ENCODE measurements around the gene P3R3URF.

P3R3URF gene

DNA sequence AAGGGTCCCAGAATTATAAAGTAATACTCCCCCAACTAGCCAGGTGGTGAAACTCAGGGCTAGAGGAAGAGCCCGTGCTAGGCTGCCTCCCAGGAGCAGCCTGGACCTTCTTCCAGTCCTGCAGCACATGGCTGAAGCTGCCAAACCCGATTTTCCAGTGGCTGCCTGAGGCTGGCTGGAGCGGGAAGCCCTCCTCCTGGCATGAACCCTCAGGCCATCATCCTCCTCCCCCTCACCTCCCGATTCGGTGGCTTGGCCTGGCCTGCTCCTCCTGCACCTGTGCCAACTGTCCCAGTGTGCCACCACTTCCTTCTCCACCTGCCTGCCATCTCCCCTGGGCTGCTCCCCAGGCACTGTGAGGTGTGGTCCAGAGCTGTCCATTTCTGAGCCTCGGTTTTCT lies 4.4 kb downstream of the P3R3URF start:
- DNase-seq, result no peak

DNA sequence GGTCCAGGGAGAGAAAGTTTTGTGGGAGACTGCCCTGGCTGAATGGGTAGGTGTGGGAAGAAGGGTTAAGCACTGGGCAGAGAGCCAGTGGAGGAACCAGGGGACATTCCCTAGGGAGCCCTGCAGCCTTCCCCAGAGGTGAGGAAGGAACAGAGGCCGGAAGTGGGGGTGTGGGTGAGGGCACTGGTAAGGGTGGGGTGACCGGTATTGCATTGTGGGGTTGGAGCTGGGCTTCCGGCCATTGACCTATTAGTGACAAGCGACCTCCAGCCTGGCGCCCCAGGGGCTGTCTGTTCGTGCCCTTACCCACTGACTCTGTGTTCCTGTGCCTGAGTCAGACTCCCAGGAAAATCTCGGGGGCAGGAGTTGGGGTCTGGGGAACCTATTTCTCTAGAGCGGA lies 4.9 kb downstream of the P3R3URF start:
- no peak for DNase-seq

DNA sequence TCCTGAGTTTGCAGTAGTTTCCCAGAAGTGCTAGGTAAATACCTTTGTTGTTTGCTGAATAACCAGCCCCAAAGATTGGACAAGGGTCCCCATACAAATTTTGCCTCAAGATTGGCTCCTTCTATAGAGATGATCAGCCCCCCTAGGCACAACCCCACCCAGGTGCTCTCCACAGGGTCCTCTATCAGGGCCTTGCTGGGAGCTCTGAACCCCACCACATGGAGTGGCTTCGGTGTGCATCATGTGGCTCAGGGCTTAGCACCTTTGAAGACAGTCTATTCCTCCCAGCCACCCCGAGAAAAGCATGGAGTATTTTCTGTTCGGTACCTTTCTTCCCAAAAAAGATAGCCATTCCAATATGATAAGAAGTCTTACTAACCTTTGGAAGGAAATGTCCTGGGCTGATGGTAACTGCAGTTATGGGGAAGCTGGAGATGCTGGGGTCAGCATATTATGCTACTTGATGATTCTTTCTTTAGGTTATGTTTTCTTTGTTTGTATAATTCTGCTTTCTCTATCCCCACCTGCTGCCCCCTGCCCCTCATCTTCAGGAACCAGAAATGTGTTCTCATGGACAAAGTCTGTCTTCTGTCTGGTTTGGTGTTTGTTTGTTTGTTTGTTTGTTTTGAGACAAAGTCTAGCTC lies 6.4 kb downstream of the P3R3URF start:
- DNase-seq, result no peak

DNA sequence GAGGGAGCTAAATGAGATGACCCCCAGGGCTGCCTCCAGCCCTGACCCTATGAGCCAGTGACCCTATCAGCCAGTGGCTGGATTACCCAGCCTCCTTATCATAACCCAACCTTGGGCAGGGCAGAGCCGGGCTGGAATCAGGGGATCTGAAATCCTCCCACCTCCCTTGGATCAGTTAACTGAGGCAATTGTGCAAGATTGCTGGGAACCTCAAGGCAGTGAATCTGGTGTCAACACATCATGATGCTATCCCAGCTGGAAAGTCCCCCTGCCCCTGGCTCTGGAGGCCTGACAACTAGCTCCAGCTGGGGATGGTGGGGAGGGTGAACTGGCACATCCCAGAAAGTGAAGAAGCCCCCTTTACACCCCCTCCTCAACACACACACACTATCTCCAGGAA lies 7.8 kb downstream of the P3R3URF start:
- DNase-seq, result no peak

DNA sequence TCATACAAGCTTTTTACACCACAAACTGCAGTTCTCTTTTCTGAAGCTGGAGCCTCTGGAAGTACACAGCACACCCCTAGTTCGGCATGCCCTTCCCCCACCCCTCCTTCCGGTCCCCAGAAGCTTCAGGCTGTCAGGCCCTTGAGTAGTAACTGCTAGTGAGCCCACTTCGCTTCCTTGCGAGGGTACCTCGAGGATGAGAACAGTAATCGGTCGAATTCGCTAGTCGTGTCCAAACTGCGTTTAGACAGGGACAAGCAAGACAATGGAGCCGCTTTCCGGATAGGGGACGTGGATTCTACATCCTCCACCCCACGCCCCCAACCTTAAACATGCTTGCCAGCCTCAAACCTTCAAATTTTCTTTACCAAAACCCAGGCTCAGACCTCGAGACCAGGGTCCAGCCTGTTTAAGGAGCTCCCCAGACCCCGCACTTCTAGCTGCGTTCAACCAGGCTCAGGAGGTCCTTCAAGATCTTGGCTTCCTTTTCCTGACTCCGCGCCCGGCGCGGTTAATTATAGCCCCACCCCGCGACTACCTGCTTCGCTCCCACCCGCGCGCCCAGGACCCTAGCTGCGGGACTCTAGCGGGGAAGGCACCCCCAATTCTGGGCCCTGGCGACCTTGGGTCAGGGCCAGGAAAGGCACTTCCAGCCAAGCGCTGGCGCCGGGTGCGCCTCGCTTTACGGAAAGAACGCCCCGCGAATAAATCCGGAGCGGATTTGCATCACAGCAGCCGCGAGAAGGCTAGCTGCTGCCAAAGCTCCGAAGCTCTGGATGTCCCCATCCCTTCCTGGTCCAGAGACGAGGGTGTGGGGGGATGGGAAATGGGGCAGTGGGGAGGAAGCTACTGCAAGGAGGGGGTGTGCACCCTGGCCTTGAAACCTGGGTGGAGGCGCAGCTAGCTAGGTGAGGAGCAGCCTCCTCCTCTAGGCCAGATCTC lies 9.5 kb downstream of the P3R3URF start:
- DNase-seq, result no peak

DNA sequence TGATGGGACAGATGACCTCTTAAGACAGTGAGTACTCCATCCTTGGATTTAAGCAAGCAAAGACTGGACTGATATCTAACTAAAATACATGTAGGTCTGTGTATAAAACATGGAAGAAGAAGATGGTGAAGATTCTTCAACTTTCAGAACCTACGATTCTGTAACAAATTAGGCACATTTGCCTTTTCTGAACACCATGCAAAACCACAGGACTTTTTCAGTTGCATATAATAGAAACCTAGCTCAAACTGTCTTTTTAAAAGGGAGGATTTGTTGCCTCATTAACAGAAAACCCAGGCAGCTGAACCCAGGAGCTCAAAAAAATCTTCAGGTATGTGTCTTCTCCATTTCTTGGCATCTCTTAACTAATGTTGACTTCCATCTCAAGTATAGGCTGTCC lies 16.1 kb downstream of the P3R3URF start:
- no peak for DNase-seq

DNA sequence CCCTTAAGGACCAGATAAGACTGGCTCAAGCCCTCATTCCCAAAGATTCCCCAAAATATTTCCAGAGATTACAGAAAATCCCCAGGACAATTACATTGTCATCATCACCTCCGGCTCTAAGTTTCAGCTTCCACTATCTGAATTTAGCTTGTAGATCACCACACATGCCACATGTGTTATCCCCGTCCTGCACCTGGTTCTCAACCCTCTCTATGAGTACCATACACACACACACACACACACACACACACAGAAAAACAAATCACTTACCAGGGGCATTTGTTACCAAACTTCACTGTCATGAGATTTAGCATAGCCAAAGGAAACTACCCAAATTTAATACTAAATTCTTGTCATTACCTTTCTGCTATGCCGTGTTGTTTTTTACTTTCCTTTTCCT lies 16.8 kb downstream of the P3R3URF start:
- no peak for DNase-seq

DNA sequence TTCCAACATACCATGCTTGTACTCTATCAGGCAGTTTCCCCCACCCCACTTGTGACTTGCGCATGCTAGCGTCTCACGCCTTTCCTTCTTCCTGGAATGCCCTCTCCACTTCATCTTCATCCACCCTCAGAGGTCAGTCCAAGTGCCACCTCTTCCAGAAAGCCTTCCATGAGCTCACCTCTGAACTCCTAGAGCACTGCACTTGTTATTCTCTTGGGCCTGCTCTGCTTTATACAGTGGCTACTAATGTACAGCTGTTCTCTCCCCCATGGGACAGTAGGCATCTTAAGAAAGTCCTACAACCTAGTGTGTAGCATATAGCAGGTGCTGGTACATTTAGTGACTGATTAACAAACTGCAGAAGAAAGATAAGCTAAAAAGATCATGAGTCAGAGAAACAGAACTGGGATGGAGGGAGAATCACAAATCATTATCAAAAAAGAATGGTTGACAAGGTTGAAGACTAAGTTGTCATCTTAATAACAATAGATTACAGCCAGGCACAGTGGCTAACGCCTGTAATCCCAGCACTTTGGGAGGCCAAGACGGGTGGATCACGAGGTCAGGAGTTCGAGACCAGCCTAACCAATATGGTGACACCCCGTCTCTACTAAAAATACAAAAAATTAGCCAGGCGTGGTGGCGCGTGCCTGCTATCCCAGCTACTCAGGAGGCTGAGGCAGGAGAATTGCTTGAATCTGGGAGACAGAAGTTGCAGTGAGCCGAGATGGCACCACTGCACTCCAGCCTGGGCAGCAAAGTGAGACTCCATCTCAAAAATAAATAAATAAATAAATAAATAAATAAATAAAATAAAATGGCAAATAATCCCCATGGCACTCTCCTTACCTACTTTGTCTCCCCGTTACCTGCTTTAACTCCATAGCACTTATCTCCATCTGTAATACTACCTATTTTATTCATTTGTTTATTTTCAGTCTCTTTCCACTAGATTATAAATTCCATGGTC lies 17.7 kb downstream of the P3R3URF start:
- no peak for DNase-seq

DNA sequence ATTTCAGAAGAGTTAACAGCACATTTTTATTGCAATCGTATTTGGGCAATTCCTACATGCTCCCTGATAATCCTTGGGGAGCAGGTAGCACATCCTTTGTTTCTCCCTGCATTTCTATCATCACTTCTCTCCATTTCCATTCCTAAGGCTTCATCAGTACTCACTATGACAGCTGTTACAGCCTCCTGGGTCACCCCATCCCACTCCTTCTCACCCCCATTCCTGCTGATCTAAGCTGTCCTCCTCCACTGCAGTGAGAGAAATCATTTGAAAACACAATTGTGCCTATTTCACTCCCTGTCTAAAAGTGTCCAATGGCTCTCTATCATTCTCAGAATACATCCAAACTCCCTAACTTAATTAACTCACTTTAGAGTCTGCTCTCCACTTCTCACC lies 18.4 kb downstream of the P3R3URF start:
- DNase-seq, result no peak

DNA sequence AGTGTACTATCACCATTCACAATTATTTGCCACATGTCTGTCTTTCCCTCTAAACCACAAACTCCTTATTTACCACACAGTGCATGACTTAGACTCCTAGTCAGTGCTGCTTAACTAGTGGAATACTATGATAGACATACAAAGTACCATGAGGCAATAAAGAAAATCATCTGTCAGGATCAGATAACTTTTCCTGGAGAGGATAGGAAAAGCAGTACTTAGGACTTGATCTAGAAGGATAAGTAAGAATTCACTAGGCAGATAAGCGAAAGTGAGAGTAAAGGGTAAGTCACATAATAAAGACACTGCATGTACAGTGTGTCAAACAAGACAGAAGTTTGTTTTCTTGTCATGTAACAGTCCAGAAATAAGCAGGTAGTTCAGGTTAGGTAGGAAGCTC lies 22.6 kb downstream of the P3R3URF start:
- DNase-seq, result no peak

DNA sequence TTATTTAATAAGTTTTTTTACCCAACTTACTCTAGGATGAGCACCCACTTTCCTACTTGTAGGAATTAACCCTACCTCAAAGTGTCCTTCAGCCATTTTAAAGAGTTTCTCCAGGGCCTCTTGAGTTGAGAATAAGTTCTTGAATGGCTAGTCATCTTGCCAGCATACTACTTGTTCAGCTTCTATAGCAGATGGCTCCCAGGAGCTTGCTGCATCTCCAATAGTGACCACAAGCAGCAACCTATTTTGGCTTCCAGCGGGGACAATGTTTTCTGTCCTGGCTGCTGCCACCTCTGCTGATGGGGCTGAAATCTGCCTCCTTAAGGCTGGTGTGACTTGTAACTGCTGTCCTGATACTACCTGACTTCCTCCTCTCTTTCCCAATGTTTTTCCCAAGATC lies 23.1 kb downstream of the P3R3URF start:
- DNase-seq, result no peak

DNA sequence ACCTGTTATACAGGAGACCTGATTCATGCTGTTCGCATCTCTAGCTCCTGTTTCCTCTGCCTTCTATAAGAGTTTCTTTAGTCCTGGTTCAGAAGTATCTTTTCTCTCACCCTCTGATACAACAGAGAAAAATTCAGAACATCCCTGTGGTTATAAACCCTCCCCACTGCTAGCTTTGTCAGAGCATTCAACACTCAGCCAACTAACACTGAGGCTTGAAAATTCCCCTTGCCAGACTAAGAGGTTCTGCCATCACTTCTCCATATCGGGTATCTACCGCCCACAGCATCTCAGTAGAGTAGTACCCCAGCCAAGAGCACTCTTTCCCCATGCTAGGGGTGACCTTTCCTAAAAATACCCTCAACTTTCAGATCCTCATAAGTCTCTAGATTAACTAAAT lies 24.3 kb downstream of the P3R3URF start:
- DNase-seq, result no peak

DNA sequence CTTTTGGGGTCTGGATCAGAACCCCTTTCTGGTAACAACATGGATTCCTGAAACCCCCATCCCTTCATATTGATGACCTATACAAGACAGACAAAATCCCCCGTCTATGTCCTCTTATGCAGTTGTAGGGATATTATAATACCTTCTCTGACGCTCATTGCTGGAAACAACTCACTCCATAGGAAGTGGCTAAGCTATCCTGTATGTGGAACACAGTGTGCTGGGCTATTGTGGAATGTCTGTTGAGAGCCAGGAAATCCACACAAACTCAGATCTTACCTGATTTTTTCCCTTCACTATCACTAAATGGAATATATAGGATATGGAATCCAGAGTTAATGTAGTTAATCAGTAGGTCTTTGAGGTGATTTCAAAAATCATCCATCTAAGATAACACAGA lies 26.2 kb downstream of the P3R3URF start:
- DNase-seq, result no peak

DNA sequence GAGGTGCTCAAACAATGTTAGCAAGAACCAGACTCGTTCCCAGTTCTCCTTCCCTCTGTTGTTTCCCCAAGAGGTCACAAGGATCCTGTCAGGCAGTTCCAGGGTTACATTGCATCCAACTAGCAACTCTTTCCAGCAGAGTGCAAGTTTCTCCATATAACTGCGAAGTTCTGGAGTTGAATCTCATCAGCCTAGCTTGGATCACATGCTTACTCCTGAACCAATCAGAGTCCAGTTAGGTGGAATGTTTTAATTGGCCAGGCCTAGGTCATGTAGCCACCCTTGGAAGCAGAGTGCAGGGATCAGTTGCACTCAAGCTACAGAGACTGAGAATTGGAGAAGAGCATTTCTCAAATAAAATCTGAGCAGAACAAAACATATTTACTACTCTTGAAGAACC lies 28.0 kb downstream of the P3R3URF start:
- DNase-seq, result no peak

DNA sequence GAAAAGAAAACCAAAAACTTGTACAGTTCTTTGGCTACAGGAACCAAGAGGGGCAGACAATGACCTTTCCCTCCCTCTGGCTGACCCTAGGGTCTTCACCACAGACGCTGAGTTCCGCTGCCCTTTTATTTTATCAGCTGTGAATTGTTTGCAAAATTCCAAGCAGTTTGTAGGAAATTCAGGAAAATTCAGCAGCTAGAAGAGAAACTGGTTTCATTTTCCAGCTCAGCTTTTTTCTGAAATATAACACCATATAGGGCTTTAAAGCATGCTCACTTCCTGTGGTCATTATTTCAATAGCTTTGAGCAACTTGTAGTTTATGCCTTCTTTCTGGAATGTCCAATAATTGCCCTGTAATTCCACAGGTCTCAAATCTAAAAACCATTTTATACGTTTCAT lies 38.4 kb downstream of the P3R3URF start:
- DNase-seq, result no peak

DNA sequence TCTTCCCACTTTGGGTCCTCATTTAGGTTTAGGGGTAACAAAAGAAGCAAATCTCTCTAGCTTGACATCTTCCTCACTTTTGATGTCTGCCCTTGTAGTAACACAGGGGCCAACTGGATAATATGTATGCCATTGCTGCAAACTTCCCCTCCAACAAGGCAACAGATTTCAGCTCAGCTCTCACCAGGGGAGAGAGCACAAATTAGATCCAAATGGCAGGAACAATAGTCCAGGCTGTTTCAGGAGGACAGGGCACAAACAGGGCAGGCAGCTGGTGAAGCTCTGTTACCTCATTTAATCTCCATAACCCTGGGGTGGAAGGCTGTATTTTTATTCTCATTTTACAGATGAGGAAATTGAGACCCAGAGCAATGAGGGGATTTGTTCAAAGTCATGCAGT lies 39.6 kb downstream of the P3R3URF start:
- no peak for DNase-seq

DNA sequence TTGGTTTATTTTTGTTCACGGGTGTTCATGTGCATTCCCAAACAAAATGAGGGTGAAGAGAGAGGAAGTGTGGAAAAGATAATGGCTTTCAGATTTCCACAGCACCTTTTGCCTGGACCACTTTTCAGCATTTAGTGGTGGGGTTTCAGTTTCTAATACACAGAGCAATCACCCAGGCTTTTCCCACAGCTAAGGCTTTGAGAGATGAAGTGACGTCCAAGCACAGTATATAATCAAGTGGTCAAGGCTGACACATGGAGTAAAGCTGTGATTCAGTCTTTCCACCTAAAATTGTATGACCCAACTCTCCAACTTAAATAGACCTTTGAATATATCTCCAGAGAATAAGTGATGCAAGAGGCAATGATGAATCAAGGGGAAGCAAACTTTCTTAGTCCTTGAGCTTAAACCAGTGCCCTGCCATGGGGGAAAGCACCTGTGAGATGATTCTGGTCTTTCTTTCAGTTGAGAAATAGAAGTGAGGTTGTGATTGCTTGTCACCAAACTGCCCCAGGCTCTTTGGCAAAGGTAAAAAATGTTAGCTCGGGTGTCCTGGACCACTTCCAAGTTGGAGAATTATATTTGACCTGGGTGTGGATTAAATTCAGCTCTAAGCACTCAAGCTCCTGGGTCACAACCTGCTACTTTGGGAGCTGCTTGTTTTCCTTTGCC lies 41.5 kb downstream of the P3R3URF start:
- DNase-seq, result no peak

DNA sequence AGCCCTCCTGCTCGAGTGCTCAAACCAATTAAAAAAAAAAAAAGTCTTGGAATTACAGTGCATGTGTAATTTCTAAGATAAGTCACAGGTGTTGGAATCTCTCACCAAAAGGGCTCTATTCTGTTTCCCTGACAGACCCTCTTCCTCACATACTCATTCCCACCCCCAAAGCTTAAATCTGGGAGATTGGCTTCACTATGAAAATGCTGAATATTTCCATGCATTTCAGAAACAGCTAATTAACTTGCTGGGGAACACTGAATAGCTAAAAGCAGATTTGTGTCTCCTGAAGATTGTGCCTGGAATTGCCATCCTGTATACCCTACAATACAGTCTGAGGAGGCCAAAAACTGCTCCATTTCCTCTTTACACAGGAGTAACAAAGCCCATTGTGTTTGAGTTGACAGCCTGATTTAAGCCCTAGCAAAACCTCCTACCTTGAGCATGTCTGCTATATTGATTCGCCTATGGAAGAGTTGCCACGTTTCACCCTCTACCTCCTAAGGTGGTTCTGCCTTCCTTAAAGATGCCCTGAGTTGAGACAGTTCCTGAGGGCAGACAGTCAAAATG lies 42.4 kb downstream of the P3R3URF start:
- no peak for DNase-seq

DNA sequence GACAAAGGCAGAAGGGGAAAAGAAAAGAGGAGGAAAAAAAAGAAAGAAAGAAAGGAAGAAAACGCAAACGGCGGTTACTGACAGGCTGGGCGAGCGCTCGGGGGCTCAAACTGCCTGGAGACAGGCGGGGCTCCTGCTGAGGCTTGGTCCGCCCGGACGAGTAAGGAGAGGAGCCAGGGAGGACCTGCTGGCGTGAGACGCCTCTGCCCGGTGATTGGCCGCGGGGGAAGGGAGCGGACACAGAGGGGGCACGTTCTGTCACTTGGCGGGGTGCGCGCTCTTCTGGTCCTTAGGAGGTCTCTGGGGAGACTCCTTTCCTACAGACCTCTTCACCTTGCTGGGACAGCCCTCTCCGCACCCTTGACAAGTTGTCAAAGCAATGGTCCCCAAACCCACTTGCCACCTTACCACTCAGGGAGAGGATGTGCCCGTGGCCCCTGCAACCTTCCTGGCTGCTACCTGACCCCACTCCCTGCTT lies 43.1 kb downstream of the P3R3URF start:
- peak; percentile 34 for DNase-seq

DNA sequence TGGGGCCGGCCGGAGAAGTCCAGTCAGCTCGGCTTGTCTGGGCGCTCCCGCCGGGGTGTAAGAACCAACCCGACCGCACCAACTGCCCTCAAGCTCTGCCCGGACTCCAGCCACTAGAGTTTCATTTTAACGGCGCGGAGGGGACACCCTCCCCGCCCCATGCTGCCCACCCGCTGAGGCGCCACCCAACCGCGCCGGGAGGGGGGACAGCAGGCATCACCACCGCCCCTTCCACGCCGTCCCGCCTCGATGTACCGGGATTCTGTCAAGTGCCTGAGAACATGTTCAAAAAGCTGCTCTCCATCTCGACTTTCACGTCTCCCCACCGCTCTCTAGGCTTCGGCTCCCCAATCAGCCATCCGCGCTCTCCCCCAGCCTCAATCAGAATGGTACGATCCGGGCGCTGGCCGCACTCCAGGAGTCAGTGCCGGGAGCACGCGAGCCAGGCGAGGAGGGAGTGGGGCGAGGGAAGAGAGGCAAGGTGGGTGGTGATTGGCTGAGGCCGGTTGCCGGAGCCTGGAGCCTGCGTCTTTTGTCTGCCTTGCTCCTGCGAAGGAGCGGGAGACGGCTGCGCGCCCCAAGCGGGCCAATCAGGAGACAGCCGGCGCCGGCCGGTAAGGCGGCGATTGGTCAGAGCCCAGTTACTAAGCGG lies 43.6 kb downstream of the P3R3URF start, which contains the start of gene PIK3R3:
Gene PIK3R3 (minus strand): TSS at position 101 of the 652 bp plus-strand sequence. CDS start 677 bp downstream, outside the sequence.
- peak; percentile 79 for DNase-seq

DNA sequence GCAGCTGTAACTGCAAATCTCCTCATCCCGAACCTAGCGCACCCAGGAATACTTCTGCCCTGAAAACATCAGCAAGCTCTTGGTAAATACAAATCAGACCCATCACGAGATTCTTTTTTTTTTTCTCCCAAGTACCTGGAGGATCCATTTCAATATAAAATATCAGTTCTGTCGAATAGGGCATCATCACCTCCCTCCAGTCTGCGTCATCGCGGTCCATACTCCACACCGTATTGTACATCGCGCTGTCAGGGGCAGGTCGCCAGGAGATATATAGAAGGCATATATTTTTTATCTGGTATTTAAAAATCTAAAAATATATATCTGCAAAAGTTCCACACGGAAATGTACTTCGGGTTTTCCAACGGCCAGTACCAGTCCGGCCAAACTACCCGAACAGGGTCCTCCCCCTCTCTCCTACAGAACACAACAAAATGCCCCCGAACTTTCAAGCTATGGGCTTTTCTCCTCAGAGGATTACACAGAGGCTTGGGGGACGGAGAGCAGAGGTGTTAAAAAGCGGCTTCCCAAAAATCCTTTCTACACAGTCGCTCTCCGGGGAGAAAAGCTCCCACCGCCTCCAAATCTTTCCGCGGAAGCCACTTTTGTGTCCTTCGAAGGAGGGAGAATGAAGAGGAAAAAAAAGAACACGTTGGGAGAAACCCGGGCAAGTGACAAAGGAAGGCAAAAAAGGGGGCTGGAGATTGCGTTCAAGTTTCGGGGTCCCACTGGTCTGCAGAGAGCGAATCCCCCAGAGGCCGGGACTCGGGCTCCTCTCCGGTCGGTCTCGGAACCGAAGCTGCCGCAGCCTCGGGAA lies 44.4 kb downstream of the P3R3URF start:
- no peak for DNase-seq
